Erythroblast (primary cell): ENCODE data around the gene KDM4C.
A peak's percentile ranks its signal among the peaks of the same experiment; 100 is the strongest.

Source experiments
- DNase-seq, 2 experiments: peaks; one replicate each; lab custom pipeline; 2025; lab: John Stamatoyannopoulos, UW
- GATA1 ChIP-seq: IDR thresholded peaks from 2 replicates; pipeline ENCODE4 v1.6.1; 2011; ENCODE audit warnings: low read depth, mild to moderate bottlenecking, control low read depth, low read length, moderate library complexity
- POLR2A ChIP-seq: IDR thresholded peaks from 2 replicates; pipeline ENCODE4 v1.6.1; 2011; ENCODE audit warnings: mild to moderate bottlenecking, low read length

KDM4C gene

DNA sequence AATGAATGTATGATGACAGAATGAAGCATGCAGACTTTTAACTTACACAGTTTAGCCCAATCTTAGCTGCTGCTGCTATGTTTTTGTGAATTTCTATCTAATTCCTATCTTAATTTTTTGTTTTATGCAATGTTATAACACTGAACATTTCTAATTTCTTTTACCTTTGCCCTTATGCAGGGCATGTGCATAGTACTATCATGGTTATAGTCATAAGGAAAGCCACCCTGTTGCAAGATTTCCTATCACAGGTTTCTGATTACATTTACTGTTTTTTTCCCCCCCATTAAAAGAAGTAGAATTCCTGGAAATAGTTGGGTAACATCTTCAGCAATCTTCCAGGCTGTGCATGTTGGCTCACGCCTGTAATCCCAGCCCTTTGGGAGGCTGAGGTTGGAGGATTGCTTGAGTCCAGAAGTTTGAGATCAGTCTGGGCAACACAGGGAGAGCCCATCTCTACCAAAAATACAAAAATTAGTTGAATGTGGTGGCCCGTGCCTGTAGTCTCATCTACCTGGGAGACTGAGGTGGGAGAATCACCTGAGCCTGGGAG is 164.4 kb downstream of the KDM4C start:
- TF ChIP-seq GATA1 (no peak), POLR2A (no peak)
- DNase-seq: no peak

DNA sequence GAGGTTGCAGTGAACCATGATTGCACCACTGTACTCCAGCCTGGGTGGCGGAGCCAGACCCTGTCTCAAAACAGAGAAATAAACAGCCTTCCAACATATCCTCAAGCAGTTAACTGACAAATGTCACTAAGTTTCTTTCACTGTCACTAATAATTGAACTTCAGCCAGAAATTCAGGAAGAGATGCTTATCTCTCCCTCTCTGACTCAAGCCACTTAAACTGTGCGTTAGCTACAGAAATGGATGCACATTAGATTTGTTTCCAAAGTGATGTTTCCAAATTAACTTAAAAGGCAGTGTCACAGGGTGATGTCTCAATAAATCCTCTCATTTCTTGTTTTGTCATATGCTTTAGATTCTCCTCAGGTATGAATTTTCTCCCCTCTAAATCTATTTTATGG is 164.9 kb downstream of the KDM4C start:
- TF ChIP-seq GATA1: no peak
- no peak for TF ChIP-seq POLR2A
- peak; percentile 20 to 44 for DNase-seq

DNA sequence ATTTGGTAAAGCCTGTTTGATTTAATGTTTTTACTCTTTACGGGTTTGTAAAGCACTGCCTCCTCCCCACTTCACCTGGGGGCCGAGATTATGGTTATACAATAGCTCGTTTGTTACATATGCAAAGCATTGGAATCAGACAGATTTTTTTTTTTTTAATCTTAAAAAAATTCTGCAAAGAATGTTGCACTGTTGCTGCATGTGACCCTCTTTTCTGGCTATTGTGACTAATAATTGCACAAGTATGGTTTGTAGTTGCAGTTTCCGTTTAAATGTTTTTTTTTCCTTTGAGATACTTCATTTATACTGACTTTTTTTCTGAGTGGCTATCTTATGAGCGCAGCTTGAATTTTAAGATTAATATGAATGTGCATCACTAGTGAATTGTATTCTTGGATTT is 165.3 kb downstream of the KDM4C start:
- no peak for DNase-seq
- TF ChIP-seq POLR2A: no peak
- TF ChIP-seq GATA1: no peak

DNA sequence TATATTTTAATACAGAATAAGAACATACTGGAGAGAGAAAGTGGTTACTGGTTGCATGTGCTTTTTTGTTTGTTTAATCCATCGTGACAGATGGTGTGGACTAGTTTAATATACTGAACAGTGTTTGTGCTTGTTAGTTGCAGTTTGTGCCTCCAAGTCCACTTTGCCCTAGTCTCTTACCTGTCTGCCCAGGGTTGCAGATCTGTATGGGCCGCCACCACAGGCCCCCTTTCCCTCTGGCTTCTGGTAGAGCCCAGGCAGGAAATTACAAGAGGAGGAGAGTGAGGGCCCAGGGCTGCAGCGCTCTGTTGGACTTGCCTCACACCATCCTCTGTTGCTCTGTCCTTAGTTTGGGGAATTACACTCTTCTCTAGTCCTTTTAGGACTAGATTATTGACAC is 166.4 kb downstream of the KDM4C start:
- TF ChIP-seq POLR2A: no peak
- no peak for TF ChIP-seq GATA1

DNA sequence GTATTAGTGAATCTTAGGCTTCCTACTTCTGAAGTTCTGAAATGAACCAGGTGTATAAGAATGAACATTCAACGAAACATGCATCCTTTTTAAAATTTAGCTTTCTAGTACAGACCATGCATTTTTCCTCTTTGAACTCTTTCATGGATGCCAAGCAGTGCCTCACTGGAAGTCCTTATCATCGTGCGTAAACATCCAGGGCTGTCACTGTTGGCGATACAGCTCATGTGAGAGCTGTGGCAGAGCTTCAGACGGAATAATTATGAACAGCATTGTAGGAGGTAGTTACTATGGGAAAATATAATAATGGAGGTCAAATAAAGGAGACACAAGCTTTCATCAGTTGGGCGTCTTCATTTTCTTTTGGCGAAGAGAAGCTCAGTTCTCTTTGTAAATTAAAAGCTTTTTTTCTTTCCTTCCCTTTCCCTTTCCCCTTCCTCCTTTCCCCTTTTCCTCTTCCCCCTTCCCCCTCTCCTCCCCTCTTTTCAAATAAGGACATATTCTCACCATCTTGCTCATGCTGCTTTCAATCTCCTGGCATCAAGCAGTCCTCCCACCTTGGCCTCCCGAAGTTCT is 167.3 kb downstream of the KDM4C start:
- no peak for TF ChIP-seq POLR2A
- no peak for TF ChIP-seq GATA1

More for the DNA sequence above, 166.4 kb downstream of the KDM4C start:
- no peak for DNase-seq

DNA sequence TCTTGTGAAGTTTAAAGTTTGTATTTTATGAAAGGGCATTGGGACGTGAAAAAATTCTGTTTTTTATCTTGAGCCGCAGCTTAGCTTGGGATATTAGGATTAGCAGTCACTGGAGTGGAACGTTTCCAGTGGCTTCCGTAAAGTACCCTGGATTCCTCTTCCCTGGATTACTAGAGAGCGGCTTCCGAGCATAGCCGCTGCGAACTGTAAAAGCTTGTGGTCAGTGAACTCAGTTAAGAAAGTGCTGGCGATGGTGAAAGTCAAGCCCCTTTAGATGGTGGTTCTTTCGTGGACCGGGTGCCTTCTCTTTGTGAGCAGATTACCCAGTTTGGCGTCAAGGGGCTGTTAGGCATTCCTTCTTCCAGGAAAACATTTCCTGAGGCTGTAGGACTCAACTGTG is 168.1 kb downstream of the KDM4C start:
- no peak for DNase-seq
- TF ChIP-seq GATA1: no peak
- TF ChIP-seq POLR2A: no peak

More for the DNA sequence above, 167.3 kb downstream of the KDM4C start:
- DNase-seq: no peak

DNA sequence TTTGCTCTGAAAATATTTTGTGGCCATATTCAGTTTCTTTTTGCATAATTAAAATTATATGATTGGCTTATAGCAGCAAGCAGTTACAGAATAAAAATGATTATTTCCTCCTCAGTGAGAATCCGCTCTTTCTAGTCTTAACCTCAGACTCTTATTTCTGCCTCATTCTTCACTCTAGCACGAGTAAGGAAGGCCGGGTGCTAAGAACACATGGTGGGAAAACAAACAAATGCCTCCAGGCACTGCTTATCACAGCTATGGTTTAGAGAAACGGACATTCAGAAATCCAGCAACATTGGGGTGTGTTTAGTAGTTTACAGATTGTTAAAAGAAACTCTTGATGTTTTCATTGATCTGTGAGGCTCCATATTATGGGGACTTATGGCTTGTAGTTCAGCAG is 168.7 kb downstream of the KDM4C start:
- TF ChIP-seq POLR2A (no peak), GATA1 (no peak)
- DNase-seq: no peak

DNA sequence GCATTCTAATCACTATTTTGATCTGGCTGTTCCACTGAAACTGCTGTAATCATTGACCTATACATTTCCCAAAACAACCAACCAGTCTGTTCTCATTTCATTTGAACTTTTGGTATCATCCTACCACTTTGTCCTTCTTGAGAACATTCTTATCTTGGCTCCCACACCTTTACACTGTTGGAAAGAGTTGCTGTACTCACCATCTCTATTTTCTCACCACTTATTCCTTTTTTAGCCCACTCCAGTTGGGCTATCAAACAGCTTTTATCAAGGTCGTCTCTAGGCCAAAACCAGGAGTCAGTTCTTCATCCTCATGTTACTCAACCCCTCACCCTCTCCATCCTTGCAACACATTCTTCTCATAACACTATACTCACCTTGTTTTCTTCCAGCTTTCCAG is 170.1 kb downstream of the KDM4C start:
- TF ChIP-seq GATA1: no peak
- no peak for TF ChIP-seq POLR2A
- DNase-seq: peak; percentile 54 to 77

DNA sequence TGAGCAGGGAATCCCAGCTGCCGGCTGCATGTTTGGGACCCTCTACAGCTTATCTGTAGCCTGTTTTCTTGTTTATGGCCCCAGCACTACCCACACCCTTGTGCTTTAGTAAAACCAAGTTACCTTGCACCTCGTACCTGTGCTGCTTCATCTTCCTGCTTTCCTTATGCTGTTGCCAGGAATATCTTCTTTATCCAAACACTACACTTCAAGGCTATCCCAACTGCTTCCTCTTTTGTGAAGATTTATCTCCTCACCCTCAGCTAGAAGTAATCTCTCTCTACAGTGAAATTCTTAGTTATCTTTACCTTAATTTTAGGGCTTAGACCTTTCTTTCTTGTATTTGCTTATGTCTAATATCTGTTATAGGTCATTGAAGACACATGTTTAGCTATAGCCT is 171.1 kb downstream of the KDM4C start:
- no peak for TF ChIP-seq GATA1
- TF ChIP-seq POLR2A: no peak

DNA sequence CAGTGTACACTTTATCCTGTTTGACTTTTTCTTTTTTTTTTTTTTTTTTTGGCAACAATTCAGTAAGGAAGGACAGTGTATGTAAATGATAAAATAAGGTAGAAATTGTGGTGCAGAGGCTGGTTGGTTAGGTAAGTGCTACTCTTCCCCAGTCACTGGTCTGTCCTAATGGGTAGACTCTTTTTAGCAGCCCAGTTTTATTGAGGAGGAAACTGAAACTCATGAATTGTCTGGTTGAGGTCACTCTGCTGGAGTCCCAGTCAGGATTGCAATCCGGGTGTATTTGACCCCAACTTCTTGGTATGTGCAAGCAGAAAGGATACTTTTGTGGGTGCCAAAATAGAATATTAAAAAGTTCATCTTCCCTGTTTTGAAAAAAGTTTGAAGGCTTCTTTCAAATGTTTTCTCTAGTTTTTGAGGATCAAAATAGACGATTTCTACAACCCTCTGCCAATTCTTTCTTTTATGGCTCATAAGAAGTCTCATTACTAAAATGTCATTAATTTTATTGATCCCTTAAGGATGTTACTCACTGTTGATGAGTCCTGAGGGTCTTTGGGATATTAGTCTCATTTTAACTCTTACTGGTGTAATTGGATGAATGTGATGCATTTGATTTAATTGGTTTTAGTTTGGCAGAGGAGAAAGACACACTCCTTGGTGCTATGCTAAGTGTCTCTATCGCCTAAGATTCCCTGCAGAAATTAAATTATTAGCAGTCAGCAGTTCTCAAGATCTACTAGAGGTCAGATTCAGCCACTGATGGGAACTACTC is 171.9 kb downstream of the KDM4C start:
- DNase-seq: peak; percentile 5 to 31
- TF ChIP-seq POLR2A: no peak
- TF ChIP-seq GATA1: no peak

More for the DNA sequence above, 171.1 kb downstream of the KDM4C start:
- DNase-seq: no peak

DNA sequence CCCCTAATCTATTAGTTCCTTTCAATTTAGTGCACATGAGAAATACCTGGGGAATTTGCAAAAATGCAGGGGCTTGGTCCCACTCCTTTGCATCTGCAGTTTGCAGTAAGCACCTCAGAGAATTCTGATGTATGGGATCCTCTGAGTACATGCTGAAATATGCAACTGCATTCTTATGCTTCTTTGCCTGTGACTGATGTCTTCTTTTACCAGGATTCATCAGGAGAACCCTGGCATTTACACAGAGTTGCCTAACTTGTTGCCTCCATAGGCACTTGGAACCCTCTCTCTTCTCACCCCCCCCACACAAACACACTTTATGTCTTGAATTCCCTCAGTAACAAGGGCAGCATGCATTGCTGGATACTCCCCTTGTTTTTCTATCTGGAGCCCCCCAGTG is 173.1 kb downstream of the KDM4C start:
- TF ChIP-seq POLR2A: no peak
- no peak for TF ChIP-seq GATA1
- peak in 1 of 2 experiments; percentile 45 for DNase-seq

DNA sequence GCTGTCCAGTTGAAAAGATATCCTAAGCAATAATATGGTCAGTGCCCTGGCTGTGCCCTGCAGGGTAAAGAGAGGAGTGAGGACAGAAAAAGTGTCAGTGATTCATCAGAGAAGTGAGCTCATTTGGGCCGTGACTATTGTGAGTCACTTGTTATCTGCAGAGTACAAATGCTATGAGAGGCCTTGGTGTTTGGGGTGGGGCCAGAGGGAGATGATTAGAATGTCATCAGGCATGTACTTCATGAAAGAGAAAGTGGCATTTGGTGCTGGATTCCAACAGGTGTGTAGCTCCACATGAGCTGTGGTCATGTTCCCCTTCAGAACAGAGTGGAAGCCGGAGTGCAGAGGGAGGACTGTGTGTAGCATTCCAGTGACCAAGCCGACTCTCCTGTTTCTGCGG is 174.1 kb downstream of the KDM4C start:
- DNase-seq: peak; percentile 93 to 95
- TF ChIP-seq GATA1 (no peak), POLR2A (peak; percentile 79)

DNA sequence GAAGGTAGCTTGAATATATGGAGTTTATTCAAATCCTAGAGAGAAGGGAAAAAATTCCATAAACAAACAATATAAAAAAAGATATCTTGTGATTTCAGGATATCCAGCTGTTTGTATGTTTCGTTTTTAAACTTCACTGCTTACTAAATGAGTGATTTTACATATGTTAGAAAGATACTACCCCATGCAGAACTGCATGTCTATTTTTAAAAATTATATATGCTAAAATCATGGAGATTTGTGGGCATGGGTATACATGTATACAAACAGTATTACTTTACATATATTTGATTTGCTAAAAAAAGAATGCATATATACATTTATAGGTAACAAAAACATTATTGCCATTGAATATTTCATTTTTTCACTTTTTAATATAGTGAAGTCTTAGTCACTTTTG is 178.3 kb downstream of the KDM4C start:
- TF ChIP-seq GATA1: no peak
- TF ChIP-seq POLR2A: no peak
- DNase-seq: no peak

DNA sequence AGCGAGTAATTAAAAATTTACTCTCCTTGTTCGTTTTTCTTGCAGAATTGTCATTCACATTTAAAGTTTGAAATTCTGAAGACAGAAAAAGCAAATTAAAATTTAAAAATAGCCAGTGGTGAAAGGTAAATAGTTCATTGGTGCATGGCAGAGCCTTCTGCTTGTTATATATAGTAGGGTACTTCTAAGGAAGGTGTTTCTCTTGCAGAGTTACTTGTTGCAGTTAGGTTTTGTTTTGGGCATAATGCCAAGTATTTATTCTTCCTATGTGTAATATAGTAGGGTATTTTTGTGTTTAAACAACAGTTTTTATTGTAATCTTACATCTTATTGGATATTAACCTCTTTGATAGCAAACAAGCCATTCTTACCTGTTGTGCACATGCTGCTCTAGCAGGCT is 179.4 kb downstream of the KDM4C start:
- DNase-seq: no peak
- no peak for TF ChIP-seq GATA1
- no peak for TF ChIP-seq POLR2A
